Prostate gland (tissue), 2 donors: ENCODE results near the gene TNNT2.

Experiments
- CTCF ChIP-seq, 4 experiments: fragments of 200-600 bp in 2 of 4; fragments of 450-650 bp in 2 of 4; sonication (generic) in 2 of 4; IDR thresholded peaks; 1 replicate in 3 of 4; 2 replicates in 1 of 4; pipeline ENCODE4 v1.5.1; 2016 to 2019; ENCODE audit warnings: antibody characterized with exemption in 4 of 4, mild to moderate bottlenecking in 2 of 4, moderate library complexity in 2 of 4
- POLR2A ChIP-seq: fragments of 450-650 bp; IDR thresholded peaks from one replicate; pipeline ENCODE4 v1.6.1; 2016; ENCODE audit warnings: antibody characterized with exemption, mild to moderate bottlenecking

GRCh38 chr1:201364808-201365105 is 12.7 kb downstream of the TNNT2 start:
- TF ChIP-seq CTCF (IDR thresholded peaks at IDR 0.05) (no peak), POLR2A (no peak)
